GM19324 (cell line): ENCODE results near the gene CFDP1.

ENCODE experiments used
- ATAC-seq: cut with Tn5 transposase; IDR thresholded peaks from one replicate; pipeline ENCODE4 v1.9.1; 2021; ENCODE audit warnings: mild to moderate bottlenecking, moderate library complexity; ENCODE audit not compliant: unreplicated experiment, low FRiP score

CFDP1 gene

DNA sequence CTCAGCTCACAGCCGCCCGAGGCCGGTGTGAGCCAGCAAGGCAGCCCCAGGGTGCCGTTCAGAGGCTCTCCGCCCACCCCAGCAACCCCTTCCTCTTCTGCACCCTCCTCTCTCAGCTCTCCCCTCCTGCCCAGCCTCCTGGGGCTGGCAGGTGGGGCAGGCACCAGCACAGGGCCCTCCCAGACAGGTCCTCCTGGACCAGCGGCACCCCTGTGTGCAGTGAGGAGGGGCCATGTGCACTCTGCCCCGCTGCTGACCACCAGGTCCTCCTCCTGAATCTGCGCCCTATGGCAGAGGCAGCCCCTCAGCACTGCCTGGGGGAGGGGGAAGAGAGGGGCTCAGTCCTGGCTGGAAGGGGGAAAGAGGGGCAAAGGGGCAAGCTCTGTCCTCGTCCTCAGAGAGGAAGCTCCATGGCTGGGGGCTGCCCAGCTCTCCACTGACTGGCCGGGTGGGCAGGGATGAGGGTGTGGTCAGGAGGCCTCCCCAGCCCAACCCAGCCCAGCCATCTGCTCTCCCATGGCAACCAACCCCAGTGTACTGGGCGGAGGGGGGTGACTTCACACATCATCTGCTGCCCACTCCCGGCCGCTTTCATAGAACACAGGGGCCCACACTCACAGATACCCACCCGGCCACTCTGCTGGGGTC, 176.5 kb downstream of the CFDP1 start:
- ATAC-seq: no peak

DNA sequence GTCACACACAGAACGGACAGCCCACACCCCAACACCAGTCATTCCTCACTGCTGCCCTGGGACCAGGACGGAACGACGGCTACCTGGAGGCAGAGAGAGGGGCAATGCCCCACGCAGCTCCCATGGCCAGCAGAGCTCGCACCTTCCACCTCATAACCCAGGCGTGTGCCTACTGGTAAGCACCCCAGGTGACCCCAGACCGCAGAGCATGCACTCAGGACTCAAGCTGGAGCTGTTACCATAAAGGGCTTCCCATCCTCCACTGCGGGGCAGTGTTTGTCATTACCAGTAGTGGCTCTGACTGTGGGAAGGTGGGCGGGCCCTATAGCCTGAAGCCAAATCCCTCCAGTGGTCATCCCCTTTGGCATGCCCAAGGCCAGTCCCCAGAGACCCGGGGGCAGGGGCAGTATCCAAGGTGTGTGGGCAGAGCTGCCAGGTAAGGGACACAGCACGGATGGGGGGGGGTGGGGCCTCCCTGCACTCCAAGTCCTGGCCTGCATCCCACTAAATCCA, 177.2 kb downstream of the CFDP1 start:
- ATAC-seq: no peak

DNA sequence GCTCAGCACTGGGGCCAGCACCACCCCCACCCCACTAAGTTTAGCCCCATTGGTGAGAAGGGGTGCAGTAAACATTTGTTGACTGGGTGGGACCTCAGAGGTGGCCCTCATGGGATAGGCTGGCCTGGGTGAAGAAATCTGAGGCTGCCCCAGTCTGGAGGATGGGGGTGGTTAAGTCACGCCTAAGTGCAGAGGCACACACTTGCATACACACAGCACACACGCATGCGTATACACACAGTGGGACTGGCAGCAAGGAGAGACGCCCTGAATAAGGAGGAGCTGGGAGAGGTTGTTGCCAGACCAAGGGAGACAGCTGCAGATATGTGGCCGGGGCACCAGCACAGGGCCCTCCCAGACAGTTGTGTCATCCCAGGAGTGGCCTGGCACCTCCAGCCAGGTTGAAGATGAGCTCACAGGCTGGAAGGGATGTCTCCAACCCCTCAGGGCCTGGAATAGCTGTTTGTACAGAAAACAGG, 178.9 kb downstream of the CFDP1 start:
- ATAC-seq: no peak

DNA sequence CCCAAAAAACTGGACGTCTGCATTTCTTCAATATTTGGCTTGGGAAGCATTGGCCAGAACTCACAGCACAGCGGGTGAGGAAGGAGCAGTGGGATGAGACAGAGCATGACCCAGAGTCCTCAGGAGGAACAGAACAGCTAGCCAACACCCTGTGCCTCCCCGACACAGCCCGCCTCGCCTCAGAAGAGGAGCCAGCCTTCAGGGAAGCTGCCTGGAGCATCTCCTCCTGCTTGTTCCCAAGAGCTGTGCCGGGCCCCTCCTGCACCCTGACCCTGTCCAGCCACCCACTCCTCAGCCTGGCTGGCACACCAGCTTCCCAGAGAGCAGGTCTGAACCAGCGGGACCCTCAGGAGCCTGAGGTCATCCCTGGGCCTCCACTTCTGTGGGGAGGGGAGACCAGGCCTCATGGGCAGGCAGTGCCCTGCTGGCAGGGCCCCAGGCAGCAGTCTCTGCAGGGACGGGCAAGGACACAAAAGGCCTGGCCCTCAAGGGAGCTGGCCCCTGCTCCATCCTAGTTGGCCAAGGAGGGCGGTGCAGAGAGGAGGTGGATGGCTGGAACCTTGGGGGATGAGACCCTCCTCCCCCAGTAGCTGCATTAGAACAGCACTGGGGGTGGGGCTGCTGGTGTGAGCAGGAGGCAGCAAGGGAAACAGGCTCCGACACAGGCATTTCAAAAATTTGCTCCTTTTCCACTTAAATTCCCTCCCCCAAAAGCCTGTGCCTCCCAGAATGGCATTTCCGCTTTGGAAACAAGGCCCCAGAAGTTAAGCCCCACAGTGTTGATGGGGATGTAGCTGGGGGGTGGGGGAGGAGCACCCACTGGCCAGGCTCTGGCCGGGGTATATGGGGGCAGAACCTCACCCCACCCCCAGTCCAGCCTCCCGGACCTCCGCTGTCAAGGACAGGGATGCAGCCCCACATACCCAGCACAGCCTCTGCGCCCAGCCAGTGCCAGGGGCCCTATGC, 180.1 kb downstream of the CFDP1 start:
- no peak for ATAC-seq

DNA sequence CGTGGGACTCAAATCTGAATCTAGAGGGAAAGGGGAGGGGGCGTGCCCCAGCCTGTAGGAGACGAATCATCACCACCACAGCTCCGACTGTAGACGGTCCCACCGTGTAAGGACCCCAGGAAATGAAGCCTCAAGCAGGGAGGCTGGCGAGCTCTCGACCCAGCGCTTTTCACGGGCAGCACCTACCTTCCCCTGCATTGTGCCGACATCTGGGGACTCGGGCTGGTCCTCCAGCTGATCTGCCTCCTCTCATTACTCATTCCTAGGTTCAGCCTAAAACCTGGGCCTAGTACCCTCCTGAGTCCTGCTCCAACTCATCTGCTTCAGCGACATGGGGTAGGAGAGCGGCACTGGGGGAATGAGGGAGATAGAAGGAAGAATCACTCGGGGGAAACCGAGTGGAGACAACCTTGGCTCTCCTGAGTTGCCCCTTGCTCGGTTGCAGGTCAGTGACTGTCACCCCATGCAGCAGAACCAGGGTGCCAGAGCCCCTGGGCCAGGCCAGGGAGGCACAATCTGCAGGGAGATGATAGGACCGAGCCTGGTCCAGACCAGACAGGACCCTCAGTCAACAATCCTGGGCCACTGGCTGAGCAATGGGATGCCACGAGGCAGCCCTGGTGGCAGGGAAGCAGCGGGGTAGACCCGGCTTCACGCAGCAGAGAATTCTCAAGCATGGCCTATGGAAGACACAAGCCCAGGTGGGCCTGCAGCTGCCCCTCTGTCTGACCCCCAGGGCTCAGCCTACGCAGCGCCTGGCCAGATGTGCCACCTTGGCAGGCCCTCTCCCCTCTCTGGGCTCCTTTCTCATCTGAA, 181.0 kb downstream of the CFDP1 start:
- no peak for ATAC-seq

DNA sequence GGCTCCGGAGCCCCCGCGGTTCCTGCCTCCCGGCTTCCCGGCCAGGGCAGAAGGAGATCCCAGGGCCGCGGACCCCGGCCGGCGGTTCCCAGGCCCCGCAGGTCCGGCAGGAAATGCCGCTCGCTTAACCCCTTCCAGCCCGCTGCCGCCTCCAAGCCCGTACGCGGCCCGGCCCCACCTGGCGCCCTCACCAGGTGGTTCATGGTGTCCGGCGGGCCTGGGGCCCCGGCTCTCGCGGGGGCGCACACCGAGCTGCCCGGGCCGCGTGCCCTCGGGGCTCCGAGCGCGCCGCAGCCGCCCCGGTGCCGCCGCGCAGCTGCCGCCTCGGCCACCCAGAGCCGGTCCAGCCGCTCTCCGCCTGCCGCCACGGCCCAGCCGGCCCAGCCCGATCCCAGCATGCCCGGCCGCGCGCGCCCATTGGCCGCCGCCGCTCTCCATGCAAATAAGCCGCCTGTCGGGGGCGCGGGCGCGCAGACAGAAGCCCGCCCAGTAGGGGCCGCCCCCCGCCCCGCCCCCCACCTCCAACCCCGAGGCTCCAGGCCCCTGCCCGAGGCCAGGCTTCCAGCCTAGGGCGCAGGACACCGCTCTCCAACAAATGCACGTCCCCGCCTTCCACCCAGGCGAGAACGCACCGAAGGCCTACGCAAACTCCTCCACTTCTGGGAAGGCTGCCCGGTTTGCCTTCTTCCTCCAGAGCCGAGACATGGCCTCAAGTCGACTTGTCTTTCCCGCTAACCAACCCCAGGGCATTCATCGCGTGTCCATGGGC, 181.8 kb downstream of the CFDP1 start, which contains the start of gene BCAR1:
Gene BCAR1 (minus strand): TSS at position 345 of the 769 bp plus-strand sequence. CDS start 142 bp downstream, at position 203.
- ATAC-seq: peak; percentile 79

DNA sequence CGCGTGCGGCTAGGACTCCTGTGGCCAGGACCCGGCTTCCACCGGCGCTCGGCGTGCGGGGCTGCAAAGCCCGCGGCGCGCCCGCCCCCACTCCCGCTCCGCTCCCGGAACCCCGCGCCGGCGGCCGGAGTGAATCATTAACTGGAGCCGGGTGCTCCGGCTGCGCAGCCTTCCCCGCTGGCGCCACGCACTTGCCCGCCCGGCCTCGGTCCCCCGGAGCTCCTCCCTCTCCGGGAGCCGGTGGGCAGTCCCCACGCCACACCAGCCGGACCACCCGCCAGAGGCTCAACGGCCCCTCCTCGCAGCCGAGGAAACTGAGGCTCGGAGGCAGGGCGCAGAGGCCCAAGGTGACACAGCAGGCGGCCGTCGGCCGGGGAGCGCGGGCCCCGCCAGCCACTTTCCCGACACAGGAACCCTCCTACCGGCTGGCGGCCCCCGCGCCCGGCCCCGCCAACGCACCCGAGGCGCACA, 182.5 kb downstream of the CFDP1 start:
- peak; percentile 27 for ATAC-seq

DNA sequence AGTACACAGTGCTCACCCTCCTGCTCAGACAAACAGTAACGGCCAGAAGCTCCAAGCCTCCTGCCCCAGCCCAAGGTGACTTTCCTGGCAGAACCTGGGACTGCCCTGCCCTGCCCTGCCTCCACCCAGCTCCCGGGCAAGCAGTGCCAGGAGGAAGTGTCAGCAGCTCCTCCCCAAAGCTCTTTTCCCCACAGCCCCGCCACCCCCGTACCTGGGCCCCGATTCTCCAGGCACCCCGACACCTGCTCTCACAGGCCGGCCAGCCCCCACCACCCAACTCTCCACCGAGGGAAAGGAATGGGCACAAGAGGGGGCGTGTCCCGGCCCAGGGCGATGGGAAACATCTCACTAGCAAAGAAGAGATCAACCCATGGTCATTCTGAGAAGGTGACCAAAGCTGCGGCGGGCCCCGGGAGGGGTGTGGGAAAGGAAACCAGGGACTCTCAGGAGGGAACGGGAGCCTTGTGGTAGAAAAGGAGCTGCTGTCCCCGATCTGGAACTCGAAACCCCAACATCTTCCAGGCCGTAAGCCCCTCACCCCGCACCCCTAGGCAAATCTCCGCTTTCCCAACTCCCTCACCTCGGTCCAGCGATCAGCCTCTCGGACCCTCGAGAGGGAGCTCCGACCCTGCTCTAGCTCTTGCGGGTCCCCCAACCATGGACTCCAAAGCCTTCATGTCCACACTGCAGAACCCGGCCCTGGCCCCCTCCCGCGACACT, 183.1 kb downstream of the CFDP1 start:
- ATAC-seq: no peak

DNA sequence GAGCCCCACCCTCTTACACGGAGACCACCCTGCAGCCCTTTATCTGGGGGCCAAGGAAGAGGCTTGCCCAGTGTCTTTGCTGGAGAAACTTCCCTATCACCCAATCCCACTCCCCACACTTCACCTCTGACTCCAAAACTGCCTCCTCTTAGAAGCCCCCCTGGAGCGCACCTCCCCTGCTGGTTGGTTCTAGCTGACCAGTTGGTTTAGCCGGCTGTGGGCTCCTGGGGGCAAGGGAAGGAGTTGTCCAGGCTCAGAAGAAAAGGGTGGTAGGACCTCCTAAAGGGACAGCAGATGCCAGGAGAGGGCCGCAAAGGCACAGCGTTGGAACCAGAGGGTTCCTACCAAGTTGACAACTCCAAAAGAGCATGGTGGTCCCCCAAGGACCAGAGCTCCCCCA, 183.9 kb downstream of the CFDP1 start:
- ATAC-seq: no peak

DNA sequence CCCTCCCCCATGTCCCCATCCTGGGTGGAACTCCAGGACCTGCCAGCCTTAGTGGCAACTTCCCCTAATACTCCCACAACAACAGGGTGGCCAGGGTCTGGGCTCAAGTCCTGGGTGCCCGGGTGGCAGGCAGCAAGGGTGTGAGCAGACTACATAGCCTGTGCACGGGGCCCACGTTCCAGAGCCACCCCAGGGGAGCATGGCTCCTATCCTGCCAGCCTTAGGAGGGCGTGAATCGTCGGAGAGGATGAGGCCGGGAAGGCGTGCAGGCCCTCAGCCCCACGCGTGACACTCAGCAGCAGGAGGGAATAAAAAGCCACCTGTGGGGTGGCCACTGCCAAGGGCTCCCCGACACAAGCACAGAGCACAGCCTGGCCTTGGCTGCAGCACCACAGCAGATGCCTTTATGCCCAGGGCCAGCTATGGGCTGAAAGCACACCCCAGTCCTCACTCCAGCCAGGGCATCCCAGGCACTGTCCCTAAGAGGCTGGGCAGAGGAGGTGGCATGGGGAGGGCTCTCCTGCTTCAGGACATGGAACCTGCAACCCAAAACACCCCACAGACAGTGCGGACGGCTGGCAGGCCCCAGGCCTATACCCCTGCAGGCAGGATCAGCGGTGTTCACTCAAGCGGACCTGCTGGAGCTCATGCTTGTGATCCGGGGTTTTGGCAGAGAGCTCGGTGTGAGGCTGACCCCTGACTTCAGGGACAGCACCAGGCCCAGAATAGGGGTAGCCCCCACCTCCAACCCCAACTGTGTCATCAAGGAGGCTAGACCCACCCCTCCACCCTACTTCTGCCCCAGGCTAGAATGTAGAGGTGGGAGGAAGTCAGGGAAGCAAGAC, 184.5 kb downstream of the CFDP1 start:
- no peak for ATAC-seq

DNA sequence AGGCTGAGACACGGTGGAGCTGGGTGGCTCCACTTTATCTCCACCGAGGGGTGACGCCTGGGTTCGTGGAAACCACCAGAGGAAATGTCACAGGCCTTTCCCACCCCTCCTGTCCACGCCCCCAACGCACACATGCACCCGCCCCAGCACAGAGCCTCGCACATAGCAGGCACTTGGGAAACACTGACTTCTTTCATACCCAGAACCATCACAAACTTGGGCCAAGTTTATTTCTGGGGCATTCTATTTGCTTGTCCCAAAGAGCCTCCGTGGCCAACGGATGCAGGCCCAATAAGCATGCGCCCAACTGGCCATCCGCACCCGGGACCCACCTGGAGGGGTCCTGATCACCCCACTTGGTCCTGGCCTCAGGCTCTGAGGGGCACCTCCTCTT, 185.2 kb downstream of the CFDP1 start:
- ATAC-seq: no peak

DNA sequence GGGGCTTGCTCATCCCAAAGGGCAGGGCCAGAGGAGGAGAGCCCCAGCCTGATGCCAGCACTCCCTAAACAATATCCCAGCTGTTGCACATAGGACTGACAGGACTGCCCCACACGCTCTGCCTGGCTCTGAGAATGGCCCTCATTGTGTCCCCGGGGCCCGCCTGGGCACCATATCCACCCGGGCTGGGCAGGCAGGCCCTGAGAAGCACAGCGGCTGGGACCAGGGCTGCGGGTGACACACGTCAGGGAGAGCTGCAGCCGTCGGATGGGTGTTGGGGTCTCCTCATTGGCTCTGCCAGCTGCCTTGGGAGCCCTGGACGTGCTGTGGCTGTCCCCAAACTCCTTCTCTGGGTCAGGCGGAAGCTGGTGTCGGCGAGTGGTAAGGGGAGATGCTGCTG, 186.1 kb downstream of the CFDP1 start:
- no peak for ATAC-seq

DNA sequence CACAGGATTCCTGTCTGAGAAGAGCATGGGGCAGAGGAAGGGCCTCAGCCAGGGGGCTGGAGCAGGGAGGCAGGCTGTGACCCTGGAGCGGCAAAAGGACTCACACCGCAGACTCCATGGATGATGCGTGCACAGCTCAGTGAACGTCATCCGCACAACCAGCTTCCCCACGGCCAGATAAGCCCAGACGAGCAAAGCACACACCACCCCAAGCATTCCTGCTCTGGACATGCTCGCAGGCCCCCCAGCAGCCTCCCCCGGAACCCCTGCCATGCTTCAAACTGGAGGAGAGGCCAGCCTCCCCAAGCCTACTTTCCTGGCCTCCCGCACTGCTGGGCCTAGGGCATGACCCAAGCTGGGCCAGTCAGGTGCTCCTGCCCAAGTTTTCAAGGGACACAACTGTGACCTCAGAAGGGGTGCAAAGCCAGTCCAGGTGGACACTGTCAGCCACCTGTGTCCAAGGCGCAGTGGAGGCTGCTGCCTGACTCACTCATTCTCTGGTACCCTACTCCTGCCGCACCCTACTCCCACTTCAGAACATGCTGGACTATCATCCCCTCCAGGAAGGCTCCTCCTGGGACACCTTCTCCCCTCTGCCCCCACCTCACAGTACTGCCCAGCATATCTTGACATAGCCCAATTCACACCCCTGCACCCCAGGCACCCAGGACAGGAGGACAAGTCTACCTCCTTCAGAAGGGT, 186.6 kb downstream of the CFDP1 start:
- no peak for ATAC-seq

DNA sequence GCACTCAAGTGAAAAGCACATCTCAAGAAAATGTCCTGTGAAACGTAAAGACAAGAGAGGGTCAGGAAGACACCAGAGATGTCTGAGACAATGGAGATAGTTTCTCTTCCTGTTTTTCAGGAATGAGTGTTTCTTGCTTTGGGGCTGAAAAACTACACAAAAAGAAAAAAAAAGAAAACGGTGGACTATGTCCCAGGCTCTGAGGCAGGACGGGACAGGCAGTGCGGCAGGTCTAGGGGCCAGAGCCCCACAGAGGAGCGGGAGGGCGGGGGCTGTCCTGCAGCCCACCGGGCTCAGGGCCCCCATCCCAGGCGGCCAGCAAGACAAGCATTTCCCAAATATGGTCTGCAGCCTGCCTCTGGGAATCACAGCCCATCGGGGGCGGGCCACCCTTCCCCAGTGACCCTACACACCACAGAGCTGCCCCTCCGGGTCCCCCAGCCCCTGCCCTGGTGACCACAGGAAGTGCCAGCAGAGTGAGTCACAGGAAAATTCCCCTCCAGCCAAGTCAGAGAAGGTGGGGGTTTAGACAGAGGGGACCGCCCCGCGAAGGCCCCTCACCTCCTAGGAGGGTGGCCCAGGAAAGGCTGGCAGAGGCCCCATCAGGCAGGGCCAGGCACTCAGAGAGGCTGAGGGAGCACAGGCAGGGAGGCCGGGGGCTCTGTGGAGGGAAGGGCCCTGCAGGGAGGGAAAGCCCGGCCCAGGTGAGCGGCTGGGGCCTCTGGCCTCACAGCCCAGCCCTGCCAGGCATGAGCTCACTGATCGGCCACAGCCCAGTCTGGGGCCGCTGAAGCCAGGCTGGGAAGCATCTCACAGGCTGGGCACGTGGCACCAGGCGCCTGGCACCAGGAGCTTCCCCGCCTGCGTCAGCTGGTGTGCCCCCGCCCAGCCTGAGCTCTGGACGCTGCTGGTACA, 188.2 kb downstream of the CFDP1 start:
- ATAC-seq: no peak

DNA sequence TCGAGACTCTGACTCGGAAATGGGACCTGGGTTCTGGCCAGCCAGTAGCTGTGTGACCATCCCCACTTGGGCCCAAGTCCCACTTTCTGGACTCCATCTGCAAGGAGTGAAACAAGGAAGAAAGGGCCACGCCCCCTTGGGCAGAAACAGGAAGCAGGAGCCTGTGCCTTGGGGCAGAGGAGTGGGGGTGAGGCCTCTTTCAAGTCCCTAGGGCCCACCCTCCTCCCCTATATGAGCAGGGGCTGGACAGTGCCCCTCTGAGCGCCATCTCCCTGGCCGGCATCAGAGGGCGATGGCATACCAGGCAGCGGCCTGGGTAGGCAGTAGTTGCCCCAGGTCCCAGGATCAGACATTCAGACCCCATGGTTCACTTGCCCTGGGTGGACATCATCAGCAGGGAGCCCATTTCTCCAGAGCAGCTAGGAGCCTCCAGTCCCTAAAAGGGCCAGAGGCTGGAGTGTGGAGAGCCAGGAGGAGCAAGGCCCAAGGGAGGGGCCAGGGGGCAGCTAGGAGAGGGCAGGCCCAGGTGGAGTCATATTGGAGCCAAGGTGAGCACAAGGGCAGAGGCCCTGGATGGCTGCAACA, 189.0 kb downstream of the CFDP1 start:
- ATAC-seq: no peak
